Mucosa of stomach (tissue), 1 donor: ENCODE data around the gene CCDC200.

Experiments
- H3K27me3 ChIP-seq: one replicate; pipeline ENCODE4 v1.7.0; 2013; ENCODE audit warnings: mild to moderate bottlenecking, low read length; ENCODE audit not compliant: control insufficient read depth, insufficient read depth
- H3K36me3 ChIP-seq: one replicate; pipeline ENCODE4 v1.7.0; 2013; ENCODE audit warnings: low read length; ENCODE audit not compliant: control insufficient read depth, insufficient read depth
- H3K4me1 ChIP-seq: one replicate; pipeline ENCODE4 v1.7.0; 2013; ENCODE audit warnings: mild to moderate bottlenecking, low read length; ENCODE audit not compliant: control insufficient read depth, insufficient read depth
- H3K4me3 ChIP-seq: one replicate; pipeline ENCODE4 v1.7.0; 2013; ENCODE audit warnings: low read length
- H3K9ac ChIP-seq: one replicate; pipeline ENCODE4 v1.7.0; 2013; ENCODE audit warnings: mild to moderate bottlenecking, low read length, moderate library complexity
- H3K9me3 ChIP-seq: one replicate; pipeline ENCODE4 v1.7.0; 2013; ENCODE audit warnings: mild to moderate bottlenecking, low read length, moderate library complexity; ENCODE audit not compliant: control insufficient read depth
- donor health status: Pancreatic carcinoma.

The CCDC200 gene

DNA sequence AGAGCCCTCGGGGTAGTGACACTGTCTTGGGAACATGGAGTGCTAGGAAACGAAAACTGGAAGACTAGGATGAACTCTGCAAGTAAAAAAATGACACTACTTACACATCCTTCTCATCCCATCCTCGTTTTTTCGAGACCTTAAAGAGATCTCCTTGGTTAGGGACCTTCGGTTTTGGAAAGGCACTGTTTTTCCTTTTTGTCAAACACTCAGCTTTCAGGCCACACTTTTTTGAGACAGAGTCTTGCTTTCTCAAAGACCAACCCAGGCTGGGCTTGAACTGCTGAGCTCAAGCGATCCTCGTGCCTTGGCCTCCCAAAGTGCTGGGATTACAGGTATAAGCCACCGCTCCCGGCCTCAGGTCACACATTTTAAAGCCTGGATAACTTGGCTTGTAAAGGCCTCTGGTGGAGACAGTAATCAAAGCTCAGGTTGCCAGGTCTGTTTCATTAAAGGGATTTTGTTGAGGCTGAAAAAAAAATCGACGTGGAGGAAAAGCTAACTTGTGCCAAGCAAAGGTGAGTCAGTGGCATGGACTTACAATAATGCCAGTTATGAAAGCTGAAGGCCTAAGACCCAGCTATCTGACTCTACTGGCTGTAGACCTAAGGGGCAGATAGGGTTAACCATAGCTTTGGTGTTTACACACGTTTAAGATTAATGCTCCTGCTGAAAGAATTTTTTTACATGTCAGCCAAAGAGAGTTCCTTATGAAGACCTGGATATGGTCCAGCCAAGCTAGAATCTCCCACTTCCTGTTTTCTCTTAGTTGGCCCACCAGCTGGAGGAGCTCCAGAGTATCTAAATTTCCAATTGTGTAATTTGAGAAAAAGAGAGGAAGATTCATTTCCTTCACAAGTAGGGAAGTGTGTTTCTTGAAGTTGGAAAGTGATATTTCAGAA lies 56.6 kb downstream of the CCDC200 start:
- Histone ChIP-seq H3K27me3 (no peaks in the 10 kb centered on the region), H3K9ac (peak overlapping the region; percentile 99), H3K9me3 (no peaks in the 10 kb centered on the region), H3K4me3 (peak overlapping the region; percentile 95), H3K36me3 (no peaks in the 10 kb centered on the region), H3K4me1 (peaks cover 37% of the 10 kb centered on the region)
